Measurements from ENCODE around the gene LRCH1.

Gene LRCH1

GRCh38 chr13:46596466-46596865 is 43.5 kb downstream of the LRCH1 start:
- no peak for DNase-seq
- Histone ChIP-seq H3K4me1 (ENCODE audit: insufficient read depth, low read length) (no peaks in the 10 kb centered on the region; the same call in none of the 2 replicates), H3K79me2 (ENCODE audit: insufficient read depth, low read length) (peaks cover 100% of the 10 kb centered on the region), H3K9me3 (ENCODE audit: insufficient read depth, low read length, severe bottlenecking) (no peaks in the 10 kb centered on the region), H3K27me3 (ENCODE audit: insufficient read depth, low read length, poor library complexity) (no peaks in the 10 kb centered on the region), H3K4me3 (ENCODE audit: low read depth in 1 of 2, low read length in 2 of 2) (no peak overlapping the region), H3K4me2 (ENCODE audit: insufficient read depth, low read length) (no peak overlapping the region), H4K20me1 (ENCODE audit: insufficient read depth, low read length) (peaks cover 65% of the 10 kb centered on the region), H2AFZ (ENCODE audit: low read depth, low read length) (no peak overlapping the region), H3K36me3 (ENCODE audit: insufficient read depth, low read length) (0 out of 2 replicates have a peak, but pooled peaks cover 3% of the 10 kb centered on the region), H3K27ac (ENCODE audit: low read length) (no peak overlapping the region), H3K9ac (ENCODE audit: low read depth, low read length) (no peak overlapping the region)
- no peak for ATAC-seq (ENCODE audit: insufficient read depth, low read depth)
- TF ChIP-seq CTCF (IDR thresholded peaks at IDR 0.05; ENCODE audit: borderline replicate concordance, extremely low read depth, low read length, poor library complexity, severe bottlenecking), result no peak
- no peak for TF ChIP-seq EZH2 (IDR thresholded peaks at IDR 0.05; ENCODE audit: borderline replicate concordance, low read depth, low read length, severe bottlenecking)

GRCh38 chr13:46598140-46598819 is 45.3 kb downstream of the LRCH1 start:
- peaks cover 66% of the 10 kb centered on the region for H4K20me1 ChIP-seq (ENCODE audit: insufficient read depth, low read length)
- no peak overlapping the region for H3K9ac ChIP-seq (ENCODE audit: low read depth, low read length)
- peaks cover 100% of the 10 kb centered on the region for H3K79me2 ChIP-seq (ENCODE audit: insufficient read depth, low read length)
- DNase-seq, result no peak
- H2AFZ ChIP-seq (ENCODE audit: low read depth, low read length), result no peak overlapping the region
- H3K27ac ChIP-seq (ENCODE audit: low read length), result no peak overlapping the region
- no peak overlapping the region for H3K4me3 ChIP-seq (ENCODE audit: low read depth in 1 of 2, low read length in 2 of 2)
- H3K36me3 ChIP-seq (ENCODE audit: insufficient read depth, low read length), result 0 out of 2 replicates have a peak, but pooled peaks cover 3% of the 10 kb centered on the region
- H3K9me3 ChIP-seq (ENCODE audit: insufficient read depth, low read length, severe bottlenecking), result no peaks in the 10 kb centered on the region
- no peaks in the 10 kb centered on the region for H3K27me3 ChIP-seq (ENCODE audit: insufficient read depth, low read length, poor library complexity)
- no peak overlapping the region for H3K4me2 ChIP-seq (ENCODE audit: insufficient read depth, low read length)
- TF ChIP-seq CTCF (IDR thresholded peaks at IDR 0.05; ENCODE audit: borderline replicate concordance, extremely low read depth, low read length, poor library complexity, severe bottlenecking), result no peak
- TF ChIP-seq EZH2 (IDR thresholded peaks at IDR 0.05; ENCODE audit: borderline replicate concordance, low read depth, low read length, severe bottlenecking), result no peak
- no peaks in the 10 kb centered on the region; the same call in none of the 2 replicates for H3K4me1 ChIP-seq (ENCODE audit: insufficient read depth, low read length)
- no peak for ATAC-seq (ENCODE audit: insufficient read depth, low read depth)

GRCh38 chr13:46598820-46599180 is 45.8 kb downstream of the LRCH1 start:
- Histone ChIP-seq H3K27me3 (ENCODE audit: insufficient read depth, low read length, poor library complexity) (no peaks in the 10 kb centered on the region), H2AFZ (ENCODE audit: low read depth, low read length) (no peak overlapping the region), H3K36me3 (ENCODE audit: insufficient read depth, low read length) (0 out of 2 replicates have a peak, but pooled peaks cover 3% of the 10 kb centered on the region), H3K4me2 (ENCODE audit: insufficient read depth, low read length) (no peak overlapping the region), H3K79me2 (ENCODE audit: insufficient read depth, low read length) (peaks cover 100% of the 10 kb centered on the region), H4K20me1 (ENCODE audit: insufficient read depth, low read length) (peaks cover 67% of the 10 kb centered on the region), H3K27ac (ENCODE audit: low read length) (no peak overlapping the region), H3K9ac (ENCODE audit: low read depth, low read length) (no peak overlapping the region), H3K9me3 (ENCODE audit: insufficient read depth, low read length, severe bottlenecking) (no peaks in the 10 kb centered on the region), H3K4me3 (ENCODE audit: low read depth in 1 of 2, low read length in 2 of 2) (no peak overlapping the region), H3K4me1 (ENCODE audit: insufficient read depth, low read length) (no peaks in the 10 kb centered on the region; the same call in none of the 2 replicates)
- DNase-seq (no peak), ATAC-seq (ENCODE audit: insufficient read depth, low read depth) (no peak)
- no peak for TF ChIP-seq EZH2 (IDR thresholded peaks at IDR 0.05; ENCODE audit: borderline replicate concordance, low read depth, low read length, severe bottlenecking)
- no peak for TF ChIP-seq CTCF (IDR thresholded peaks at IDR 0.05; ENCODE audit: borderline replicate concordance, extremely low read depth, low read length, poor library complexity, severe bottlenecking)
